ENCODE measurements around the gene SARNP. TPM values are rescaled to one million over a fixed set of nuclear protein-coding genes. Genes with fewer than 3 reads are reported as not detected.
A peak's percentile ranks its signal among the peaks of the same experiment; 100 is the strongest.

Gene SARNP
- total RNA-seq, 2 experiments from 2014 or later = 86.1 to 92.0 TPM

GRCh38 chr12:55729819-55730818, 87.4 kb downstream of the SARNP start:
- TF ChIP-seq CTCF (conservative IDR thresholded peaks at IDR 0.05; ENCODE audit: low read length) = peak; percentile 69
- TF ChIP-seq EZH2phosphoT487 (IDR thresholded peaks at IDR 0.05; ENCODE audit: borderline replicate concordance, low read depth, low read length) = no peak
- H3K79me2 ChIP-seq (ENCODE audit: insufficient read depth, low read depth, low read length) = peaks cover 8% of the 10 kb centered on the region; the same call in 1 of the 2 replicates
- H3K4me2 ChIP-seq (ENCODE audit: low read length) = peak overlapping the region; percentile 91
- no peaks in the 10 kb centered on the region for H4K20me1 ChIP-seq (ENCODE audit: insufficient read depth, low read length)
- H2AFZ ChIP-seq (ENCODE audit: low read length) = peak overlapping the region; percentile 87; the same call in 1 of the 2 replicates
- peak overlapping the region; percentile 67 for H3K27ac ChIP-seq (ENCODE audit: low read depth, low read length, poor library complexity, severe bottlenecking)
- peaks cover 25% of the 10 kb centered on the region for H3K4me1 ChIP-seq (ENCODE audit: insufficient read depth, low read length, poor library complexity, severe bottlenecking)
- no peaks in the 10 kb centered on the region for H3K9me3 ChIP-seq (ENCODE audit: low read length)
- ChIA-PET CTCF (ENCODE audit: unreplicated experiment) (interaction anchor here (0.6 to 2.0 kb wide), 5 partner anchors 9 to 56 kb away, joined by 3 to 19 read pairs (median 3); partner anchors contain the start of gene BLOC1S1), POLR2A (interaction anchor here (0.9 to 2.3 kb wide), 9 partner anchors 8 to 253 kb away, joined by 3 to 16 read pairs (median 5); partner anchors contain the start of genes BLOC1S1, ORMDL2 and SARNP)
- TSS peak; percentile 75 for BruUV-seq (replicated peaks)
- peaks cover 18% of the 10 kb centered on the region; the same call in 1 of the 2 replicates for H3K36me3 ChIP-seq (ENCODE audit: insufficient read depth, low read length)
- intact Hi-C loops (cut with micrococcal nuclease; ENCODE audit: unreplicated experiment) = loop anchor here (1.0 kb wide), 2 partner anchors 8 to 14 kb away; partner anchors contain the start of gene BLOC1S1
- H3K9me2 ChIP-seq (ENCODE audit: insufficient read depth, low read length) = no peaks in the 10 kb centered on the region
- H3K4me3 ChIP-seq (ENCODE audit: low read depth, low read length, poor library complexity, severe bottlenecking) = peak overlapping the region; percentile 77
- DNase-seq (ENCODE audit: low spot score) = peak; percentile 70

GRCh38 chr12:55728939-55729818, 88.3 kb downstream of the SARNP start, which contains the start of gene CD63:
CD63 (minus strand) TSS chr12:55729009; CDS start chr12:55728341, 668 bp downstream.
- no TSS peak for BruUV-seq (replicated peaks)
- intact Hi-C loops (cut with micrococcal nuclease; ENCODE audit: unreplicated experiment) = loop anchor here (1.0 kb wide), 1 partner anchor 13 kb away; the partner anchor contains the start of gene BLOC1S1
- ChIA-PET POLR2A (interaction anchor here (0.7 to 2.3 kb wide), 10 partner anchors 9 to 922 kb away, joined by 3 to 16 read pairs (median 4); partner anchors contain the start of genes BLOC1S1, ORMDL2 and SARNP), CTCF (ENCODE audit: unreplicated experiment) (interaction anchor here (0.6 to 2.0 kb wide), 5 partner anchors 10 to 55 kb away, joined by 3 to 19 read pairs (median 3); partner anchors contain the start of gene BLOC1S1)
- TF ChIP-seq EZH2phosphoT487 (IDR thresholded peaks at IDR 0.05; ENCODE audit: borderline replicate concordance, low read depth, low read length) (no peak), CTCF (conservative IDR thresholded peaks at IDR 0.05; ENCODE audit: low read length) (0 out of 2 replicates have a peak, but pooled peaks have one; percentile 16)
- Histone ChIP-seq H4K20me1 (ENCODE audit: insufficient read depth, low read length) (no peaks in the 10 kb centered on the region), H3K79me2 (ENCODE audit: insufficient read depth, low read depth, low read length) (peaks cover 8% of the 10 kb centered on the region; the same call in 1 of the 2 replicates), H3K9me2 (ENCODE audit: insufficient read depth, low read length) (no peaks in the 10 kb centered on the region), H3K36me3 (ENCODE audit: insufficient read depth, low read length) (peaks cover 26% of the 10 kb centered on the region; the same call in 1 of the 2 replicates), H2AFZ (ENCODE audit: low read length) (peak within 1 kb of the TSS; percentile 87; the same call in 1 of the 2 replicates), H3K4me1 (ENCODE audit: insufficient read depth, low read length, poor library complexity, severe bottlenecking) (peaks cover 29% of the 10 kb centered on the region), H3K27ac (ENCODE audit: low read depth, low read length, poor library complexity, severe bottlenecking) (peak within 1 kb of the TSS; percentile 67), H3K9me3 (ENCODE audit: low read length) (no peaks in the 10 kb centered on the region), H3K4me3 (ENCODE audit: low read depth, low read length, poor library complexity, severe bottlenecking) (peak within 1 kb of the TSS; percentile 77), H3K4me2 (ENCODE audit: low read length) (peak within 1 kb of the TSS; percentile 91)
- DNase-seq (ENCODE audit: low spot score) = peak; percentile 75
